B cell (primary cell): ENCODE data around the gene CRIP3. TPM values are rescaled to one million over a fixed set of nuclear protein-coding genes. Genes with fewer than 3 reads are reported as not detected.

Source experiments
- ATAC-seq: fragments of 200-7000 bp; cut with Tn5 transposase; one replicate; pipeline ENCODE4 v1.10.0; 2021; ENCODE audit warnings: low read depth, mild to moderate bottlenecking, moderate number of reproducible peaks, moderate library complexity
- CTCF ChIA-PET: fragments of 350-600 bp; sonication (Branson Sonifier 250); formaldehyde crosslinking; loops from one replicate; lab custom pipeline; 2021; ENCODE audit warnings: antibody characterized with exemption, inconsistent platforms; lab: Charles Lee
- POLR2A ChIA-PET: fragments of 350-600 bp; sonication (Branson Sonifier 250); formaldehyde crosslinking; loops from one replicate; lab custom pipeline; 2021; ENCODE audit warnings: antibody characterized with exemption; lab: Charles Lee
- DNase-seq: peaks from one replicate; pipeline ENCODE4 v3.0.0; 2013
- H2AFZ ChIP-seq: 2 replicates; pipeline ENCODE4 v1.6.1; 2012; ENCODE audit warnings: mild to moderate bottlenecking, low read depth, low read length; ENCODE audit not compliant: insufficient read depth, poor library complexity, severe bottlenecking
- H3K27ac ChIP-seq, 2 donors: 1 replicate in 1 of 2; 2 replicates in 1 of 2; pipeline ENCODE4 v1.5.1; 2012 to 2013; ENCODE audit warnings: low read length in 2 of 2, mild to moderate bottlenecking in 2 of 2, moderate library complexity in 1 of 2
- H3K27me3 ChIP-seq, 4 experiments: fragments of 200-600 bp in 1 of 4; sonication (generic) in 1 of 4; replicated peaks in 1 of 4; 1 replicate in 2 of 4; 2 replicates in 2 of 4; pipeline versions ENCODE4 v1.6.1 to v1.7.0; 2013 to 2016; ENCODE audit warnings: low read length in 3 of 4, mild to moderate bottlenecking in 2 of 4, mixed read lengths in 1 of 4, moderate library complexity in 1 of 4; ENCODE audit not compliant: insufficient read depth in 4 of 4, control insufficient read depth in 3 of 4; ENCODE audit errors: control extremely low read depth in 1 of 4
- H3K36me3 ChIP-seq, 2 experiments: replicated peaks in 1 of 2; 1 replicate in 1 of 2; 2 replicates in 1 of 2; pipeline versions ENCODE4 v1.6.1 to v1.7.1; 2013; ENCODE audit warnings: low read length in 1 of 2; ENCODE audit not compliant: insufficient read depth in 2 of 2, control insufficient read depth in 1 of 2; ENCODE audit errors: control extremely low read depth in 1 of 2, extremely low read depth in 1 of 2
- H3K4me1 ChIP-seq, 2 donors: fragments of 200-600 bp in 1 of 2; sonication (generic) in 1 of 2; 1 replicate in 1 of 2; 2 replicates in 1 of 2; pipeline versions ENCODE4 v1.5.1 to v1.6.1; 2013 to 2017; ENCODE audit warnings: low read length in 2 of 2; ENCODE audit not compliant: control insufficient read depth in 2 of 2, insufficient read depth in 2 of 2
- H3K4me2 ChIP-seq: replicated peaks from 2 replicates; pipeline ENCODE3; 2012; ENCODE audit warnings: mild to moderate bottlenecking, low read depth, low read length; ENCODE audit not compliant: poor library complexity, severe bottlenecking
- H3K4me3 ChIP-seq, 5 experiments: fragments of 200-600 bp in 1 of 5; sonication (generic) in 1 of 5; 1 replicate in 3 of 5; 2 replicates in 2 of 5; pipeline versions ENCODE4 v1.5.1 to v1.7.0; 2011 to 2016; ENCODE audit warnings: low read length in 4 of 5, mild to moderate bottlenecking in 4 of 5, low read depth in 2 of 5, control low read depth in 1 of 5, moderate library complexity in 1 of 5; ENCODE audit not compliant: insufficient read depth in 1 of 5; ENCODE audit errors: control extremely low read depth in 1 of 5, extremely low read depth in 1 of 5
- H3K79me2 ChIP-seq: fragments of 200-600 bp; sonication (generic); one replicate; pipeline ENCODE4 v1.6.0; 2016; ENCODE audit warnings: low read length; ENCODE audit not compliant: control insufficient read depth, insufficient read depth
- H3K9ac ChIP-seq: fragments of 200-600 bp; sonication (generic); 2 replicates; pipeline ENCODE4 v1.6.1; 2017; ENCODE audit warnings: mild to moderate bottlenecking, low read length, moderate library complexity
- H3K9me3 ChIP-seq, 3 donors: one replicate each; pipeline versions ENCODE4 v1.6.1 to v1.7.1; 2013; ENCODE audit warnings: low read length in 2 of 3; ENCODE audit not compliant: control insufficient read depth in 2 of 3, insufficient read depth in 1 of 3; ENCODE audit errors: control extremely low read depth in 1 of 3
- H4K20me1 ChIP-seq: 2 replicates; pipeline ENCODE4 v1.6.0; 2012; ENCODE audit warnings: mild to moderate bottlenecking, low read length; ENCODE audit not compliant: insufficient read depth, control insufficient read depth, poor library complexity, severe bottlenecking
- H3K27ac Mint-ChIP-seq: one replicate; pipeline ENCODE4 v1.8.0; 2021; ENCODE audit warnings: mixed read lengths
- H3K27me3 Mint-ChIP-seq: one replicate; pipeline ENCODE4 v1.8.0; 2021; ENCODE audit warnings: mixed read lengths
- H3K4me1 Mint-ChIP-seq: one replicate; pipeline ENCODE4 v1.8.0; 2021; ENCODE audit warnings: mixed read lengths
- H3K4me3 Mint-ChIP-seq: one replicate; pipeline ENCODE4 v1.8.0; 2021; ENCODE audit warnings: mixed read lengths
- H3K9me3 Mint-ChIP-seq: one replicate; pipeline ENCODE4 v1.8.0; 2022; ENCODE audit warnings: mixed read lengths; ENCODE audit not compliant: insufficient read depth
- CTCF ChIP-seq: fragments of 200-600 bp; IDR thresholded peaks from one replicate; pipeline ENCODE4 v1.8.0; 2022; ENCODE audit warnings: antibody characterized with exemption, mild to moderate bottlenecking
- EZH2 ChIP-seq: IDR thresholded peaks from 2 replicates; pipeline ENCODE4 v1.6.1; 2012; ENCODE audit warnings: borderline replicate concordance, low read depth, mild to moderate bottlenecking, moderate library complexity, low read length; ENCODE audit not compliant: insufficient read depth, poor library complexity, severe bottlenecking
- WGBS: methylation state at CpG from one replicate; pipeline ENCODE4 v1.1.5; 2013; ENCODE audit warnings: missing lambda C conversion rate; ENCODE audit not compliant: insufficient coverage; 5-methylcytosine and 5-hydroxymethylcytosine counted together
- intact Hi-C: fragments of 100-400 bp; cut with micrococcal nuclease; formaldehyde crosslinking; loops from one replicate; pipeline ENCODE4 v1.10.0; 2022
- polyA plus RNA-seq: library from polyadenylated mRNA; depleted of rRNA; stranded (reverse); fragments of >200 nt; gene quantifications from 2 replicates; pipeline ENCODE4 v1.2.3, GENCODE V29; 2012
- total RNA-seq, 2 donors: library from RNA; stranded (reverse); fragments of 120-200 nt in 1 of 2; gene quantifications; 1 replicate in 1 of 2; 2 replicates in 1 of 2; pipeline versions ENCODE4 v1.2.3 to v1.2.4, GENCODE V29; 2013 to 2022

Gene CRIP3
- total and polyA plus RNA-seq, 2 donors (not counting 1 experiment from before 2014, with no cell fraction given): 25.8 to 64.6 TPM

DNA sequence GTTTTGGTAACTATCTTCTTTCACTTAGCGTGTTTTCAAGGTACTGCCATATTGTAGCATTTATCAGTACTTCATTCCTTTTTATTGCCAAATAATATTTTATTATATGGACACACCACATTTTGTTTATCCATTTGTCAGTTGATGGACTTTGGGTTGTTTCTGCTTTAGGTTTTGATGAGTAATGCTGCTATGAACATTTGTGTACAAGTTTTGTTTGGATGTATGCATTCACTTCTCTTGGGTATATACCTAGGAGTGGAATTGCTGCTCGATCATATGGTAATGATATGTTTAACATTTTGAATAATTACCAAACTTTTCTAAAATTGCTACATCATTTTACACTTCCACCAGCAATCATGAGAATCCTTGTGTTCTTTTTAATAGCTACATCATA lies 16.9 kb downstream of the CRIP3 start:
- ATAC-seq (no peak), DNase-seq (no peak)
- H3K27ac Mint-ChIP-seq: no peak overlapping the region
- Histone ChIP-seq H3K9ac (no peak overlapping the region), H3K36me3 (no peaks in the 10 kb centered on the region), H4K20me1 (no peaks in the 10 kb centered on the region), H3K27me3 (peaks cover 0 to 7% (median 1%) of the 10 kb centered on the region in 4 experiments), H3K4me3 (no peak overlapping the region), H3K9me3 (no peaks in the 10 kb centered on the region), H3K4me2 (no peak overlapping the region), H3K4me1 (no peaks in the 10 kb centered on the region), H3K79me2 (no peaks in the 10 kb centered on the region), H2AFZ (no peak overlapping the region), H3K27ac (no peak overlapping the region)
- intact Hi-C loops: no loop called here
- ChIA-PET CTCF (interaction anchor here (1.8 kb wide), 1 partner anchor 15 kb away, joined by 4 read pairs; no protein-coding TSS in a partner anchor), POLR2A (no interaction called here)
- no CpG with 5 or more reads among the region's 2 CpGs for WGBS
- H3K9me3 Mint-ChIP-seq: no peaks in the 10 kb centered on the region
- TF ChIP-seq EZH2 (no peak), CTCF (no peak)
- H3K4me1 Mint-ChIP-seq: no peaks in the 10 kb centered on the region
- H3K27me3 Mint-ChIP-seq: peaks cover 13% of the 10 kb centered on the region
- H3K4me3 Mint-ChIP-seq: no peak overlapping the region

DNA sequence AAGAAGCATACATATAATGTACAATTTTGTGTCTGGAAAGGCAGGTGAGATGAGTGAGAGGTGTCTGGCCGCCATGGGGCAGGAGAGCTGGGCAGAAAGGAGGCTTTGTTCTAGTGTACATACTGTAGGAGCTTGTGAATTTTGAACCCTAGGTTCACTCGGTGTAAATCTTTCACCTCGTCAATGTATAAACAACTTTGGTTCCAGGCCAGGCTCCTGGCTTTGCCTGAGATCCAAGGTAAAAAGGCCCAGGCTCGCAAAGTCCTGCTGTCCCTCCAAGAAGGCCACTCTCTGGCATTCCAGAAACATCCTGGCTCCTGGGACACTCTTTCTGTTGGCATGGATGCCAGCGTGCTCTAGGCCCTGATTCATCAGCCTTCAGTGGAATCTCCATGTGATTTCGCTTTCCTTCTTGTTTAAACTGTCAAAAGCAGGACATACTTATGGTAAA lies 17.7 kb downstream of the CRIP3 start:
- 93% methylated on average over 5 of the region's 6 CpGs for WGBS

More for the DNA sequence above, 17.7 kb downstream of the CRIP3 start:
- Histone ChIP-seq H3K9me3 (no peaks in the 10 kb centered on the region), H3K36me3 (no peaks in the 10 kb centered on the region), H4K20me1 (no peaks in the 10 kb centered on the region), H3K4me3 (no peak overlapping the region), H3K4me1 (no peaks in the 10 kb centered on the region), H3K79me2 (no peaks in the 10 kb centered on the region), H3K9ac (no peak overlapping the region), H3K27me3 (peaks cover 0 to 11% (median 2%) of the 10 kb centered on the region in 4 experiments), H3K27ac (no peak overlapping the region), H3K4me2 (no peak overlapping the region), H2AFZ (no peak overlapping the region)
- Mint-ChIP-seq H3K27ac (no peak overlapping the region), H3K27me3 (peaks cover 14% of the 10 kb centered on the region), H3K9me3 (no peaks in the 10 kb centered on the region), H3K4me3 (no peak overlapping the region), H3K4me1 (peaks cover 2% of the 10 kb centered on the region)
- DNase-seq: no peak
- ChIA-PET POLR2A (no interaction called here), CTCF (interaction anchor here (1.8 kb wide), 1 partner anchor 16 kb away, joined by 4 read pairs; no protein-coding TSS in a partner anchor)
- TF ChIP-seq CTCF: no peak
- intact Hi-C loops: no loop called here
- no peak for ATAC-seq
